ENCODE measurements around the gene TRERF1. TPM values are rescaled to one million over a fixed set of nuclear protein-coding genes. Genes with fewer than 3 reads are reported as not detected.

Gene TRERF1
- total RNA-seq, 1 experiment from 2014 or later: 22.3 TPM

DNA sequence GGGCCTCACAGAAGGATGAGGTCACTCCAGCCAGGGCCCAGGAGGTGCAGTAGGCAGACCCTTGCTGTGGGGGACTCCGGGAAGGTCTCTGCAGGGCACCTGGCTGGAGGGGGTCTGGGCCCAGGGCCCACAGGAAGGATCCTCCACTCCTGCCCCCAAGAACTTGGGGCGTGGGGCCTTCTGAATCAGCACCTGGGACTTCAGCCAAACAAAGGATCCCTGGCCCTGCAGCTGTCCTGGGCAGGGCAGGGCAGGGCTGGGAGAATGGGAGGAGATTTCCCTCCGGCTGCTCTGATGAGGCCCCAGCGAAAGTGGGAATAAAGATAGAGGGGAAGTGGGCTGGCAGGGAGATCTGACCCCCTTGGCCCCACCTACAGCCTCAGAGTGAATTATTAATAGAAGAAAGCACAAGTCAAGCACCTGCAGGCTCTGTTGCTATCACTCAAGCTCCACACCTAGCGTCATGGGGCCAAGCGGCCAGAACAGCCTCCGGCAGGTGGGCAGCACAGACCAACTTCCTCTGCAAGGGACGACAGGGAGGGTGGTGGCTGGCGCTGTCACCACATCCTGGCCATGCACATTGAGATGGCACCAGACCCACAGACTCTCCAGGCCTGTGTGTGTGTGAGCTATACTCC, 172.5 kb downstream of the TRERF1 start (continued):
- TF ChIP-seq, protein P1, sequence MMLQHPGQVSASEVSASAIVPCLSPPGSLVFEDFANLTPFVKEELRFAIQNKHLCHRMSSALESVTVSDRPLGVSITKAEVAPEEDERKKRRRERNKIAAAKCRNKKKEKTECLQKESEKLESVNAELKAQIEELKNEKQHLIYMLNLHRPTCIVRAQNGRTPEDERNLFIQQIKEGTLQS (CRISPR knock-in tag; conservative IDR thresholded peaks at IDR 0.05): no peak
- TF ChIP-seq, protein P2, sequence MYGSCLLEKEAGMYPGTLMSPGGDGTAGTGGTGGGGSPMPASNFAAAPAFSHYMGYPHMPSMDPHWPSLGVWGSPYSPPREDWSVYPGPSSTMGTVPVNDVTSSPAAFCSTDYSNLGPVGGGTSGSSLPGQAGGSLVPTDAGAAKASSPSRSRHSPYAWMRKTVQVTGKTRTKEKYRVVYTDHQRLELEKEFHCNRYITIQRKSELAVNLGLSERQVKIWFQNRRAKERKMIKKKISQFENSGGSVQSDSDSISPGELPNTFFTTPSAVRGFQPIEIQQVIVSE (CRISPR knock-in tag; IDR thresholded peaks at IDR 0.05; ENCODE audit: borderline replicate concordance): no peak
- no peak for TF ChIP-seq ELF4 (CRISPR knock-in tag; IDR thresholded peaks at IDR 0.05; ENCODE audit: low read depth)
- TF ChIP-seq ATF1 (CRISPR knock-in tag; IDR thresholded peaks at IDR 0.05): no peak
- TF ChIP-seq FOXK1 (CRISPR knock-in tag; IDR thresholded peaks at IDR 0.05): no peak
- TF ChIP-seq NR1H2 (CRISPR knock-in tag; IDR thresholded peaks at IDR 0.05): no peak

DNA sequence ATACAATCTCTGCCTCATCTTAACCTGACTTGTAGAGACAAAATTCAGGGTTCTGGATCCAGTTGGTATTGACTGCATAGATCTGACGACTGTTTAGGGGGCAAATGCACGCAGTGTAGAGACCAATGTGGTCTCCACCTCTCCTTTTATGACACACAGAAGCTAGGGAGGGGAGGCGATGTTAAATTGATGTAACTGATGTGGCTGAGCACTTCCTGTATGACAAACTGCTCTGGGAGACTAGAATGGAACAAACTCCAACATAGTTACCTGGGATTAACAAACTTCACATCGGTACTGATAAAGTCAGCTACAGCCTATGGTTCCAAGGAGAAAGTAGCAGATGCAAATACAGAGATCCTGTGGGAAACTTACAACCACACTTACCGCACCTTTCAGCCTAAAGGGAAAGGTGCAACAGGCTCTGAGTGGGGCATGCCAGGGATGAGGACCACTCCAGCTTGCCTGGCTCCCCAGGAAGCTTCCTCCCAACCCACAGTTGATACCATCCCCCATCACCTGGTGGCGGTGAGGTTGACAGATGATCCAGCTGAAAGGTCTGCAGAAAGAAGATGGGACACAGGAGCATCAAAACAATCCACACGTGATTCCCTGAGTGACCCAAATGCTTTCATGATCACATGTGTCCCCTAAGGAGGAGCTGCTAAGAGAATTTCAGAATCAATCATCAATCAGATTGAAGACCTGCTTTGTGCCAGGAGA, 173.4 kb downstream of the TRERF1 start:
- Mint-ChIP-seq H3K27ac (0 out of 2 replicates have a peak overlapping the region, but pooled peaks have one; percentile 16), H3K36me3 (peaks cover 9% of the 10 kb centered on the region), H3K9me3 (peaks cover 11% of the 10 kb centered on the region), H3K4me1 (peaks cover 40% of the 10 kb centered on the region), H3K4me3 (no peak overlapping the region), H3K27me3 (ENCODE audit: low read depth) (no peaks in the 10 kb centered on the region)
- ChIA-PET POLR2A (no interaction called here), CTCF (interaction anchor here (1.3 to 4.0 kb wide), 2 partner anchors 17 to 270 kb away, joined by 4 to 19 read pairs; no protein-coding TSS in a partner anchor)
- ATAC-seq: no peak
- TF ChIP-seq ESRRA (CRISPR knock-in tag; IDR thresholded peaks at IDR 0.05; ENCODE audit: borderline replicate concordance) (no peak), PRRX2 (CRISPR knock-in tag; IDR thresholded peaks at IDR 0.05) (no peak), ZNF138 (CRISPR knock-in tag; conservative IDR thresholded peaks at IDR 0.05) (no peak), ZNF396 (CRISPR knock-in tag; IDR thresholded peaks at IDR 0.05; ENCODE audit: borderline replicate concordance) (no peak), RELA (CRISPR knock-in tag; IDR thresholded peaks at IDR 0.05; ENCODE audit: borderline replicate concordance) (no peak), SP1 (CRISPR knock-in tag; conservative IDR thresholded peaks at IDR 0.05) (no peak)
- TF ChIP-seq, protein P3, sequence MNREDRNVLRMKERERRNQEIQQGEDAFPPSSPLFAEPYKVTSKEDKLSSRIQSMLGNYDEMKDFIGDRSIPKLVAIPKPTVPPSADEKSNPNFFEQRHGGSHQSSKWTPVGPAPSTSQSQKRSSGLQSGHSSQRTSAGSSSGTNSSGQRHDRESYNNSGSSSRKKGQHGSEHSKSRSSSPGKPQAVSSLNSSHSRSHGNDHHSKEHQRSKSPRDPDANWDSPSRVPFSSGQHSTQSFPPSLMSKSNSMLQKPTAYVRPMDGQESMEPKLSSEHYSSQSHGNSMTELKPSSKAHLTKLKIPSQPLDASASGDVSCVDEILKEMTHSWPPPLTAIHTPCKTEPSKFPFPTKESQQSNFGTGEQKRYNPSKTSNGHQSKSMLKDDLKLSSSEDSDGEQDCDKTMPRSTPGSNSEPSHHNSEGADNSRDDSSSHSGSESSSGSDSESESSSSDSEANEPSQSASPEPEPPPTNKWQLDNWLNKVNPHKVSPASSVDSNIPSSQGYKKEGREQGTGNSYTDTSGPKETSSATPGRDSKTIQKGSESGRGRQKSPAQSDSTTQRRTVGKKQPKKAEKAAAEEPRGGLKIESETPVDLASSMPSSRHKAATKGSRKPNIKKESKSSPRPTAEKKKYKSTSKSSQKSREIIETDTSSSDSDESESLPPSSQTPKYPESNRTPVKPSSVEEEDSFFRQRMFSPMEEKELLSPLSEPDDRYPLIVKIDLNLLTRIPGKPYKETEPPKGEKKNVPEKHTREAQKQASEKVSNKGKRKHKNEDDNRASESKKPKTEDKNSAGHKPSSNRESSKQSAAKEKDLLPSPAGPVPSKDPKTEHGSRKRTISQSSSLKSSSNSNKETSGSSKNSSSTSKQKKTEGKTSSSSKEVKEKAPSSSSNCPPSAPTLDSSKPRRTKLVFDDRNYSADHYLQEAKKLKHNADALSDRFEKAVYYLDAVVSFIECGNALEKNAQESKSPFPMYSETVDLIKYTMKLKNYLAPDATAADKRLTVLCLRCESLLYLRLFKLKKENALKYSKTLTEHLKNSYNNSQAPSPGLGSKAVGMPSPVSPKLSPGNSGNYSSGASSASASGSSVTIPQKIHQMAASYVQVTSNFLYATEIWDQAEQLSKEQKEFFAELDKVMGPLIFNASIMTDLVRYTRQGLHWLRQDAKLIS (CRISPR knock-in tag; IDR thresholded peaks at IDR 0.05; ENCODE audit: borderline replicate concordance): no peak
- TF ChIP-seq, protein P4, sequence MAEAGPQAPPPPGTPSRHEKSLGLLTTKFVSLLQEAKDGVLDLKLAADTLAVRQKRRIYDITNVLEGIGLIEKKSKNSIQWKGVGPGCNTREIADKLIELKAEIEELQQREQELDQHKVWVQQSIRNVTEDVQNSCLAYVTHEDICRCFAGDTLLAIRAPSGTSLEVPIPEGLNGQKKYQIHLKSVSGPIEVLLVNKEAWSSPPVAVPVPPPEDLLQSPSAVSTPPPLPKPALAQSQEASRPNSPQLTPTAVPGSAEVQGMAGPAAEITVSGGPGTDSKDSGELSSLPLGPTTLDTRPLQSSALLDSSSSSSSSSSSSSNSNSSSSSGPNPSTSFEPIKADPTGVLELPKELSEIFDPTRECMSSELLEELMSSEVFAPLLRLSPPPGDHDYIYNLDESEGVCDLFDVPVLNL (CRISPR knock-in tag; IDR thresholded peaks at IDR 0.05; ENCODE audit: borderline replicate concordance, low read depth): no peak
- TF ChIP-seq, protein P5, sequence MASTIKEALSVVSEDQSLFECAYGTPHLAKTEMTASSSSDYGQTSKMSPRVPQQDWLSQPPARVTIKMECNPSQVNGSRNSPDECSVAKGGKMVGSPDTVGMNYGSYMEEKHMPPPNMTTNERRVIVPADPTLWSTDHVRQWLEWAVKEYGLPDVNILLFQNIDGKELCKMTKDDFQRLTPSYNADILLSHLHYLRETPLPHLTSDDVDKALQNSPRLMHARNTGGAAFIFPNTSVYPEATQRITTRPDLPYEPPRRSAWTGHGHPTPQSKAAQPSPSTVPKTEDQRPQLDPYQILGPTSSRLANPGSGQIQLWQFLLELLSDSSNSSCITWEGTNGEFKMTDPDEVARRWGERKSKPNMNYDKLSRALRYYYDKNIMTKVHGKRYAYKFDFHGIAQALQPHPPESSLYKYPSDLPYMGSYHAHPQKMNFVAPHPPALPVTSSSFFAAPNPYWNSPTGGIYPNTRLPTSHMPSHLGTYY (CRISPR knock-in tag; IDR thresholded peaks at IDR 0.05): no peak
- TF ChIP-seq, protein P6, sequence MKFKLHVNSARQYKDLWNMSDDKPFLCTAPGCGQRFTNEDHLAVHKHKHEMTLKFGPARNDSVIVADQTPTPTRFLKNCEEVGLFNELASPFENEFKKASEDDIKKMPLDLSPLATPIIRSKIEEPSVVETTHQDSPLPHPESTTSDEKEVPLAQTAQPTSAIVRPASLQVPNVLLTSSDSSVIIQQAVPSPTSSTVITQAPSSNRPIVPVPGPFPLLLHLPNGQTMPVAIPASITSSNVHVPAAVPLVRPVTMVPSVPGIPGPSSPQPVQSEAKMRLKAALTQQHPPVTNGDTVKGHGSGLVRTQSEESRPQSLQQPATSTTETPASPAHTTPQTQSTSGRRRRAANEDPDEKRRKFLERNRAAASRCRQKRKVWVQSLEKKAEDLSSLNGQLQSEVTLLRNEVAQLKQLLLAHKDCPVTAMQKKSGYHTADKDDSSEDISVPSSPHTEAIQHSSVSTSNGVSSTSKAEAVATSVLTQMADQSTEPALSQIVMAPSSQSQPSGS (CRISPR knock-in tag; IDR thresholded peaks at IDR 0.05; ENCODE audit: borderline replicate concordance, low read depth): no peak
- no peak for DNase-seq (ENCODE audit: low spot score)

Measured in WTC11 (cell line).